ENCODE measurements around the gene RPL35. TPM values are rescaled to one million over a fixed set of nuclear protein-coding genes. Genes with fewer than 3 reads are reported as not detected.

RPL35 gene
- polyA plus RNA-seq, 3 donors = 2,663 to 5,499 (median 3,310) TPM

DNA sequence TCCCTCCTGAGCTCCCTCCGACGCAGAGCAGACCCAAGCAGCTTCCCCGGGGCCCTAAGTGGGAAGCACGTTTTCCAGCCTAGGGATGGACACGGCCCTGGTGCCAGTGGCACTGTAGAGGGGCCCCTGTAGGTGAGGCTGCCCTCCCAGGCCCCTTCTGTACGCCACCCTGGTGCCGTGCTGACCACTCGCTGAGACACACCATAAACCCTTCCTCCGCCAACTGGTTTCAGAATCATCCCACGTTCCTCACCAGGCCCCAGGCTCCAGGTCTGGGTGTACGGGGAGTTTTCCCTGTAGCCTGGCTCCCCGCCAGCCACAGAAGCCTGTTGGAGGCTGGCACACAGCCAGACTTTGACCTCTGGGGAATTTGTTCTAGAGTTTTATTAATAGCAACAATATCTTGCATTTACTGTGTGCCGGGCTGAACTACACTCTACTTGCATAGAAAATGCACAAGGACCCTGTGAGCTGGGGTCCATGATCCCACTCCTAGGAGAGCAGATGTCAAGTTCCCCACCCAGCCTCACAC lies 26.7 kb downstream of the RPL35 start:
- WGBS, 3 donors = 17 to 50% (median 41%) methylated on average over 13 of the region's 13 CpGs
- H3K27ac ChIP-seq (ENCODE audit: low read depth, low read length) = no peak overlapping the region

DNA sequence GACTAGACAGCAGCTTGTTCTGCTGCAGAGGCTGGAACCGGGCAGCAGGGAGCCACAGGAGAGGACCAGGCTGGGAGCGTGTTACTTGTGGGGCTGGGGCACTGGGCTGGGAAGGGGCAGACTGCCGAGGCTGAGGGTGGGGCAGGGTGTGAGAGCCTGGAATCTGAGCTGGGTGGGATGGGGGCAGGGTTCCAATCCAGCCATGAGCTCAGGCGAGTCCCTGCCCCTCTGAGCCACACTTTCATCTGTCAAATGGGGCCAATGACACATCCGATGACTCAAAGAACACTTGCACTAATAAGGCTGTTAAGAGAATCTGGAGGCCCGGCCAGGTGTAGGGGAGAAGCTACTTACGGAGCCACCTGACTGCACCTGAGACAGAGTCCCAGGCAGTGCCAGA lies 27.2 kb downstream of the RPL35 start:
- 59 to 74% (median 63%) methylated on average over 7 of the region's 7 CpGs for WGBS, 3 donors
- no peak overlapping the region for H3K27ac ChIP-seq (ENCODE audit: low read depth, low read length)

DNA sequence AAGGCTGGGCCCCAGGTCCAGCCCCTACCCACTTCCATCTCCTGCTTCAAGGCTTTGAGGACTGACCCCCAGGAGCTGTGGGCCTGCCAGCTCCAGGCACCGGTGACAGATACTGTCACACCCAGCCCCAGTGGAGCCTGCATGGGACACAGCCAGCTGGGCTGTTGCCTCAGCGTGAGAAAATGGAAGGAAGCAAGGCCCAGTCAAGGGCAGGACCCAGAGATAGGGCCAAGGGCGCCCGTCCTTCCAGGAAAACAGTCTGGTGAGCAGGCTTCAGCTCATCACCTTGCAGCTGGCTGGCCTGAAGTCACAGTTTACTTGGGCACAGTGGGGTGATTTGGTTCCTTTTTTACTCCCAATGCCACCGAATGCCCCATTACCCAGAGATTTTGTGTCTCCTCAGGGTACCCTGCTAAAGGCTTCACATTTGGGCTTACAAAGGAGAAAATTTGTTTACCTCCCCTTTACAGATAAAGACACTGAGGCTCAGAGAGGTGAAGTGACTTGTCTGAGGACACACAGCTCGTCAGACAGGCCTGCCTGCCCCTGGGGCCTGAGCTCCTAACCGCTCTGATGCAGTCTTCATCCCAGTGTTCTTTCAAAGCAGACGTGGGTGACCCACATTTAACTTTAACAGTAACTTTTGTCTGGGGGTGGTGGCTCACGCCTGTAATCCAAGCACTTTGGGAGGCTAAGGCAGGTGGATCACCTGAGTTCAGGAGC lies 30.0 kb downstream of the RPL35 start:
- no peak overlapping the region for H3K27ac ChIP-seq (ENCODE audit: low read depth, low read length)
- WGBS, 3 donors = 49 to 52% (median 50%) methylated on average over 9 of the region's 9 CpGs

DNA sequence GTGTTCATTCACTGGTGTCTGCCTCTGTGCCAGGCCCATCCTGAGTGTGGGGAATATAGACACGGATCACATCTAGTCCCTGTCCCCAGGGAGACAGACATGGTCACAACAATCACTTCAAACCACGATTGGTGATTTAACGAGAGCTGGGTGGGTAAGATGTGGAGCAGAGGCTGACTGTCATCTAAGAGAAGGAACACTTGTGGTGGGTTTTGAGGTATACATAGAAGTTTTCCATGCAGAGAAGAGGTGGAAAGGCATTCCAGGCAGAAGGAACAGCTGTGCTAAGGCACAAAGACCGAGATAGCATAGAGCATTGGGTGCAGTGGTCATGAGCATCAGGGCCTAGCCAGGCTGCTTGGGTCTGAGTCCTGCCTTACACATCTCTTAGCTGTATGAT lies 31.2 kb downstream of the RPL35 start:
- H3K27ac ChIP-seq (ENCODE audit: low read depth, low read length) = no peak overlapping the region
- 68 to 70% (median 69%) methylated on average over 4 of the region's 4 CpGs for WGBS, 3 donors

DNA sequence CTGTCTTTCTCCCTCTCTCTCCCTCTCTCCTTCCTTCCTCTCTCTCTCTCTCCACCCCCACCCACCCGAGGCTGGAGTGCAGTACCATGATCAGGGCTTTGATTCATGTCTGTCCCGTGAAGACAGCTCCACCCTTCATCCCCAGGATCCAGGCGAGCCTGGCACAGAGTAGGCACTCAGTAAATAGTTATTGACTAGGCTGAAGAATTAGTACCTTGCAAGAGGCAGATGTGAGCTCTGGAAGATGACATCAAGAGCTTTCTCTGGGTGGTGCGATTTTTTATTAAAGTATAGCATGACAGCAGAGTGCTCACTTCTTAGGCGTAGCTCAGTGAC lies 32.5 kb downstream of the RPL35 start:
- H3K27ac ChIP-seq (ENCODE audit: low read depth, low read length) = no peak overlapping the region
- 49 to 71% (median 53%) methylated on average over 5 of the region's 5 CpGs for WGBS, 3 donors

DNA sequence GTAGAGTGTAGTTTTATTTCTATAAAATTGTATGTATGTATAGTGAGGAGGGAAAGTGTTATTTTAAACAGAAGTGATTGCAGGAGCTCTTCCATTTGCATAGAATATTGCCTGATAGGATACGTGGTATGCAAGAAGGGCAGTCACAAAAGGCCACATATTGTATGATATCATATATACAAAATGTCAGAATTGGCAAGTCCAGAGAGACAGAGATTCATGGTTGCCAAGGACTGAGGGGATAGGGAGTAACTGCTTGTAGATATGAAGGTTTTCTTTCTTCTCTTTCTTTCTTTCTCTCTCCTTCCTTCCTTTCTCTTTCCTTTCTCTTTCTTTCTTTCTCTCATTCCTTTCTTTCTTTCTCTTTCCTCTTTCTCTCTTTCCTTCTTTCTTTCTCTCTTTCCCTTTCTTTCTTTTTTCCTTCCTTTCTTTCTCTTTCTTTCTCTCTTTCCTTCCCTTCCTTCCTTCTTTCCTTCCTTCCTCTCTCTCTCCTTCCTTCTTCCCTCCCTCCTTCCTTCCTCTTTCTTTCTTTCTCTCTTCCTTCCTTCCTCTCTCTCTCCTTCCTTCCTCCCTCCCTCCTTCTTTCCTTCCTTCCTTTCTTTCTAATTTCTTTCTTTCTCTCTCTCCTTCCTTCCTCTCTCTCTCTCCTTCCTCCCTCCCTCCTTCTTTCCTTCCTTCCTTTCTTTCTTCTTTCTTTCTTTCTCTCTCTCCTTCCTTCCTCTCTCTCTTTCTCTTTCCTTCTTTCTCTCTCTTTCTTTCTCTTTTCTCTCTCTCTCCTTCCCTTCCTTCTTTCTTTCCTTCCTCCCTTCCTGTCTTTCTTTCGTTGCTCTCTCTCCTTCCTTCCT lies 33.0 kb downstream of the RPL35 start:
- H3K27ac ChIP-seq (ENCODE audit: low read depth, low read length) = no peak overlapping the region
- 33 to 67% (median 42%) methylated on average over 2 of the region's 2 CpGs for WGBS, 3 donors

DNA sequence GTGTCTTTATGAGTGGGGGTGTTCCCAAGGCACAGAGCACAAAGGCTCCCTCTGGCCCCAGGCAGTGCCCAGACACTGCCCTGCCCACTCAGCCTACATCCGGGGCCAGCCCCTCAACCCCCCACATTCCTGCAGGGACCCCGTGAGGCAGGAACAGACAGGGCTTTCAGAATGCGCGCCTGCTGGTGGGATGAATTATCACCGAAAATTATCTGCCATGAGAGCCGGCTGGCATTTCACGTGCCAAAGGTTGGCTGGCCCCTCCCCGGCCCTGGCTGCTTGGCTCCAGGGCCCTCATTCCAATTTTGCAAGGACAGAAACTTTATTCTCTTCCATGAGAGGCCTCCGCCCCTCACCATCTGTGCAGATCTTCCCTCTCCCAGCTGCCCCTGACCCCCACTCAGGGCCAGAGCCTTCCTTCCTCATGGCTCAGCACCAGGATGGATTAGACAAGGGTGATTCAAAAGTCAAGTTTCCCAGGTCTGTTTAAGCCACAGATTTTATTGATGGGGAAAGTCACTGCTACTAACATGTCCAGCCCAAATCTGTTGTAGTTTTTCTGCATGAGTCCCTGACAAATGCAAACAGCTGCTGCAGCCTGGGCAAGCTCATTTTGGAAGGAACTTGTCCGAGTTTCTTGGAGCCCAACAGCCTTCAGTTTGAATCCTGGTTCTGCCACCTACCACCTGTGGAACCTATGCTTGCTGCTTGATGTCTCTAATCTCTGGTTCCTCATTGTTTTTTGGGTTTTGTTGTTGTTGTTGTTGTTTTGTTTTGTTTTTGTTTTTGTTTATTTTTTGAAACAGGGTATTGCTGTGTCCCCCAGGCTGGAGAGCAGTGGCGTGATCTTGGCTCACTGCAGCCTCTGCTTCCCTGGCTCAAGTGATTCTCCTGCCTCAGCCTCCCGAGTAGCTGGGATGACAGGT lies 40.8 kb downstream of the RPL35 start:
- no peak overlapping the region for H3K27ac ChIP-seq (ENCODE audit: low read depth, low read length)
- 34 to 84% (median 84%) methylated on average over 12 of the region's 12 CpGs for WGBS, 3 donors

DNA sequence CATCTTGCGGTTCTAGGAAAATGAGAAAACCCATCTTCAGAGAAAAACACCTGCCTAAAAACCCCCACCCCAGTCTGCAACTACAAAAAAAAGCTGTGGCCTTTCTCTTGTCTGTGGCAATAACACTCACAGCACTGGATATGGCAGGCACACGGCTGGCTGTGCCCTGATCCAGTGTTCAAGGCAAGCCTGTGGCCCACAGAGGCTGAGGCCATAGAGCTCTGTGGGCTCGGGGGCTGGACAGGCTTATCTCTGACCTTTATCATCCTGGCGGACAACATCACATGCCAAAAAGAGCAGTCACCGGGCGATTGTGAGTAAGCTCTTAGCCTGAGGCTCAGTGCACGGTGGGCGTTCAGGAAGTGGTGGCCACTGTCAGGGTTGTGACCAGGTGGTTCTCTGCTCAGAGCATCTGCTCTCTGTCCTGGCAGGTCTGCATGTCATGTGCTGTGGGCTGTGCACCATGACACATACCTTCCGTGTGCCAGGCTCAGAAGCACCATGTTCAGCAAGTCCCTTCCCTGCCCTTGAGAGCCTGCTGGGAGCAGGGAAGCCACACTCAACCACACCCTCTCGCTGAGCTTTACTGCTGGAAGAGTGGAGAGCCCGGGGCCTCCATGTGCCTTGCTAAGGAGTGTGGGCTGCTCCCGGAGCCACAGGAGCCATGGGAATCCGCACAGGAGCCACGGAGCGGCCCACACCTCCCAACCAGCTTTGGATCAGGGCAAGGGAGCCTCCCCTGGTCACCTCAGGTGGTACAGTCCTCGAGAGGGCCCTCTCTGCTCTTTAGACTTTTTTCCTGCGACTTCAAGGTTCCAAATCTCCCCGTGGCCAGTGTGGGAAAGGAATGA lies 43.1 kb downstream of the RPL35 start:
- WGBS, 3 donors = 31 to 67% (median 61%) methylated on average over 18 of the region's 18 CpGs
- no peak overlapping the region for H3K27ac ChIP-seq (ENCODE audit: low read depth, low read length)

DNA sequence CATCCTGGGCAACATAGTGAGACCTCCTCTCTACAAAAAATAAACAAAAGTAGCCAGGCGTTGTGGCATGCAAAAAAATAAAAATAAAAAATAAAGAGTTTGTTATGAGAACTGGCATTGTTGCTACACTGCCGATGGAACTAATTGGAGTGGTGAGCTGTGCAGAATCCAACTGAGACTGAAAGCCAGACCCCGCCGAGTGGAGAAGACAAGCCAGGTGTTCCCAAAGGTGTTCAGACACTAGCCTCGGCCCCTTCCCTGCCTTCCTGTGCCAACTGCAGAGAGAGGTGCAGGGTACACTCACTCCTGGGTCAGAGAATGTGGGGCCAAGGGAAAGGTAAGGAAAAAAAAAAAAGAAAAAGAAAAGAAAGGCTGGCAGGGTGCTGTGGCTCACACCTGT lies 46.2 kb downstream of the RPL35 start:
- 92 to 96% (median 94%) methylated on average over 5 of the region's 5 CpGs for WGBS, 3 donors
- H3K27ac ChIP-seq (ENCODE audit: low read depth, low read length) = no peak overlapping the region

DNA sequence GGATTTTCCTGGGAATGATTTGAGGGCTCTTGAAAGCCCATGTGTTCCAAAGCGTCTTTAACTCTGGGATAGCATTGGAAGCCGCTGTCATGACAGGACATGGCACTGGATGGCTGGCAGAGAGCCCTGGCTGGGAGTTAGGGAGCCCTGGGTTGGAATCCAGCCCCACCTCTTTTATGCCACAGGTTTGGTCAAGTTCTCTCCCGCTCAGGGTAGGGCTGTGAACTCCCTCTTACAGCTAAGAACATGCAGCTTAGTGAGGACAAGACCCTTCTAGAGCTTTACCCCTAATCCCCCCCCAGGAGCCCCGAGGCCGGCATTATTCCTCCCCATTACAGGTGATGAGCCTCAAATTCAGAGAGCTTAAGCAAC lies 47.6 kb downstream of the RPL35 start:
- H3K27ac ChIP-seq (ENCODE audit: low read depth, low read length) = no peak overlapping the region
- WGBS, 3 donors = 88 to 94% (median 90%) methylated on average over 5 of the region's 5 CpGs

DNA sequence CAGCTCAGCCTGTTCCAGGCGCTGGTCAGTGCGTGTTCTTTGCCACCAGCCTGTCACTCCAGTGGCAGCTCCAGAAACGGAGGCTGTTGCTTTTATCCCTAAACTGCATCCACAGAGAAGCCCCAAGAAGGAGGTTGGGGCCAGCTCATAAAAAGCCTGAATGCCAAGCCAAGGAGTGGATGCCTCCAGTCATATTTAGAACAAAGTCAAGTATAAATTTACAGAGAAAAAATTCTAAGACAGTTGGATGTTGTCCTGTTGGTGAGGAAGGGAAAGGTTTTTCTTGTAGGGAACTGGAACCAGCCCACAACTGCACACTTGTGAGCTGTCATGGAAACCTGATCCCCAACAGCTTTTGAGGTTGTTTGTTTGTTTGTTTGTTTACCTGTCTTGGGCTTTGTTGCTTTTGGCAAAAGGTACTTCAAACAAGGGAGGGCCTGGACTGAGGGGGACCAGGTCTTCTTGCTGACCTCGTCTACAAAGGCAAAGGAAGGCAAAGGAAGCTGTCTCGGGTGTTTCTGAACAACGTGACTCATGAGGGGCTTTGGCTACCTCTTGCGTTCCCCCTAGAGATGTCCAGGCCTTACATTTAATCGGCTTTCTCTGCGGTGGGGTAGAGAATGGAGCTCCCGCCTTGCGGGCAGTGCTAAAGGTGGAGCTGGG lies 48.1 kb downstream of the RPL35 start:
- 83 to 91% (median 85%) methylated on average over 11 of the region's 11 CpGs for WGBS, 3 donors
- H3K27ac ChIP-seq (ENCODE audit: low read depth, low read length) = no peak overlapping the region

DNA sequence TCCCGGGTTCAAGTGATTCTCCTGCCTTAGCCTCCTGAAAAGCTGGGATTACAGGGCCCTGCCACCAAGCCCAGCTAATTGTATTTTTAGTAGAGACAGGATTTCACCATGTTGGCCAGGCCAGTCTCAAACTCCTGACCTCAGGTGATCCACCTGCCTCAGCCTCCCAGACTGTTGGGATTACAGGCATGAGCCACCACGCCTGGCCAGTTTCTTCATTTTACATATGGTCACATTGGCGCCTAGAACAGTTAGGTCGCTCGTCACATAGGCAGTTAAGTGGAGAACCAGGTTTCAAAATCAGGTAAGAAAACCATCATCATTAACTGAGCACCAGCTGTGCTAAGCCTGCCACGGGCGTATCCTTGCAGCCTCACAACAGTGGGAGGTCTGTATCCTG lies 48.7 kb downstream of the RPL35 start:
- WGBS, 3 donors = 88 to 91% (median 90%) methylated on average over 7 of the region's 7 CpGs
- H3K27ac ChIP-seq (ENCODE audit: low read depth, low read length) = no peak overlapping the region

DNA sequence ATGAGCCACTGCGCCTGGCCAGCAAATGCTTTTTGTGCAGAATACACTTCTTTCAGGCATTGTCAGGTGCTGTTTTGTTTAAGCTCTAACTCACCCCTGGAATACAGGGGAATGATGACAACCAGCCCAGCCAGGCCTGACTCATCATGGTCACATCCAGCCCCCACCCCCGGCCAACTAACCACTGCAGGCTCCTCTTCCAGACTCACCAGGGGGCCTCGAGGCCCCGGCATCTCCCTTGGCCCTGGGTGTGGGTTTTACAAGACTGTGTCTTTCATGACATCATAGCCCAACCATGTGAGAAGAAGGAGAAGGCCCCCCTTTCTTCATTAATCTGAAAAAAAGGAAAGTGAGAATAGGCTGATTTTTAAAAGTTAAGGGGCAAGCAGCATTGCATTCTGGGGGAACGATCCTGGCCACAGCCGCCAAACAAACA lies 49.3 kb downstream of the RPL35 start:
- H3K27ac ChIP-seq (ENCODE audit: low read depth, low read length) = no peak overlapping the region
- 59 to 82% (median 66%) methylated on average over 6 of the region's 6 CpGs for WGBS, 3 donors

DNA sequence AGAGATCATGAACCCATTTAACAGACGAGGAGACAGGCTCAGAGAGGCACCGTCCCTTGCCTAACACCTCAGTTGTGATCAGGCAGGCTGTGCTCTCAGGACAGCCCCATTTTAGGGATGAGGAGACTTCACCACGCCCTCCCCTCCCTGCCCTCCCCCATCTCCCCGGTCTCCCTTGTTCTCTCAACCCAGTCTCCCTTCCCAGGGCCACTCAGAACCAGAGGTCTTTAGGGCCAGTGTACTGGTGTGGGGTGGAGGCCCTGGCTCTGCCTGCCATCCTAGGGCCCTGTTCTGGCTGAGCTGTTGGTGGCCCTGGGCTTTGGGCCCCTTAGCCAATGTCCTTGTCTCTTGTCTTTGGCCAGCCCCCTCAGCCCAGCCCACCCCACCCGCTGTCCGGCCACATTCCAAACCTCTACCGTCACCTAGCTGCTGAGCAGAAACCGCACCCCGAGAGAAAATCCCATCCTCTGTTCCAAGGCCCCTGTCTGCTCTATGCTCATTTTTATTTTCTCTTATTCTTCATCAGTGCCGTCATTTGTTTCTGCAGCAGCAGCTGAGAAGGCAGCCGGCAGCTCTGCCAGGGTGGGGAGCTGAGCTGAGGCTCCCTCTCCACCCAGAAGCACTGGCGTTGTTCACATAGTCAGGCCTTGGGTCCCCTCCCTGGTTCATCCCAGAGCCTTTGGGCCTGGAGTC lies 50.9 kb downstream of the RPL35 start:
- 61 to 72% (median 69%) methylated on average over 12 of the region's 12 CpGs for WGBS, 3 donors
- H3K27ac ChIP-seq (ENCODE audit: low read depth, low read length) = no peak overlapping the region

DNA sequence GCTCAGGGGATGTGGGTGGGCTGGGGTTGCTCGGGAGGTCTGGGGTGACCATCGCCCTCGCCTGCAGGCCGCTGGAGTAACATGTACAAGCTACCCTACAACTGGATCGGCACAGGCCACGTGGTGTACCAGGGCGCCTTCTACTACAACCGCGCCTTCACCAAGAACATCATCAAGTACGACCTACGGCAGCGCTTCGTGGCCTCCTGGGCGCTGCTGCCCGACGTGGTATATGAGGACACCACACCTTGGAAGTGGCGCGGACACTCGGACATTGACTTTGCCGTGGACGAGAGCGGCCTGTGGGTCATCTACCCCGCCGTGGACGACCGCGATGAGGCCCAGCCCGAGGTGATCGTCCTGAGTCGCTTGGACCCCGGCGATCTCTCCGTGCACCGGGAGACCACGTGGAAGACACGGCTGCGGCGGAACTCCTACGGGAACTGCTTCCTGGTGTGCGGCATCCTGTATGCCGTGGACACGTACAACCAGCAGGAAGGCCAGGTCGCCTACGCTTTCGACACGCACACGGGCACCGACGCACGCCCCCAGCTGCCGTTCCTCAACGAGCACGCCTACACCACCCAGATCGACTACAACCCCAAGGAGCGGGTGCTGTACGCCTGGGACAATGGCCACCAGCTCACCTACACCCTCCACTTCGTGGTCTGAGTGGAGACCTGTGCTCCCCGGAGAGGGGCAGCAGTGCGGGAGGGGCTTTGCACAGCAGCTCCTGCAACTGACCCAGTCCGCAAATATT lies 51.8 kb downstream of the RPL35 start:
- H3K27ac ChIP-seq (ENCODE audit: low read depth, low read length) = no peak overlapping the region
- 94 to 96% (median 94%) methylated on average over 60 of the region's 60 CpGs for WGBS, 3 donors

DNA sequence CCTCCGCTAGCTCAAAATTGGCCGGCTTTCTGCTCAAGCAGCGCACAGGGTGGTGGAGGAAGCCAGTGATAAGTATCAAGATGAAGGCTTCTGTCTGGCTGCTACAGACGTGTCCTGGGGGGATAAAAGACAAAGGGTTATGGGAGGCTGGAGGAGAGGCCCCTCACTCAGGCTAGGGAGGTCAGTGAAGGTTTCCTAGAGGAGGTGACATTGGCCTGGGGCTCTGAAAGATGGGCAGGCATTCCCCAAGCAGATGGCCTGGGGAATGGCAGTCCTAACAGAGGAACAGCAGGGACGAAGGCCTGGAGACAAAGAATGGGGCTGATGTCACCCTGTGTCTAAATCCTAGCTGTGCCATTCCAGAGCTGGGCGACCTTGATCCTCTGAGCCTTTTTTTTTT lies 52.5 kb downstream of the RPL35 start:
- 93% methylated on average over 6 of the region's 6 CpGs for WGBS, 3 donors
- H3K27ac ChIP-seq (ENCODE audit: low read depth, low read length) = no peak overlapping the region
